ENCODE measurements around the gene TRPM2.

DNA sequence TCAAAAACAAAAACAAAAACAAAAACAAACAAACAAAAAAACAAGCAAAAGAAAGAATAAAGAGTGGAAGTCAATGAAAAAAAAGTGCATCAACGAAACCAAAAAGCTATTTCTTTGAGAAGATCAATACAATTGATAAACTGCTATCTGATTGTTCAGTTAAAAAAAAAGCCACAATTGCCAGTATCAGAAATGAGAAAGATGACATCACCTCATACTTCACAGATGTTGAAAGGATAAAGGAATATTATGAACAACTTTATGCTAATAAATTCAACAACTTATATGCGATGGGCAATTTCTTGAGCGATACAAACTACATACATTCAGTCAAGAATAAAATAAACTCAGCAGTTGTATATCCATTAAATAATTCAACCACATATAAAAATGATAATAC is 99.7 kb downstream of the TRPM2 start:
- no peak for TF ChIP-seq EP300 (IDR thresholded peaks at IDR 0.05)
- no peak for TF ChIP-seq CTCF (IDR thresholded peaks at IDR 0.05)
- TF ChIP-seq POLR2A (IDR thresholded peaks at IDR 0.05) = no peak

All from stomach (tissue), 4 donors.